Measurements from ENCODE around the gene CLBA1. TPM values are rescaled to one million over a fixed set of nuclear protein-coding genes. Genes with fewer than 3 reads are reported as not detected.

Gene CLBA1
- total and polyA plus RNA-seq, 2 experiments from 2014 or later = 1.6 to 1.8 TPM

- DNase-seq (ENCODE audit: low spot score) = no peak
- Histone ChIP-seq H3K9me2 (ENCODE audit: insufficient read depth) (no peaks in the 10 kb centered on the region), H3K36me3 (ENCODE audit: insufficient read depth) (no peaks in the 10 kb centered on the region), H3K79me2 (replicated peaks; ENCODE audit: insufficient read depth) (no peaks in the 10 kb centered on the region), H3F3A (replicated peaks; ENCODE audit: low read depth) (no peaks in the 10 kb centered on the region), H3K27me3 (ENCODE audit: insufficient read depth) (peaks cover 26% of the 10 kb centered on the region), H4K20me1 (replicated peaks; ENCODE audit: insufficient read depth) (no peaks in the 10 kb centered on the region), H3K4me3 (no peak overlapping the region), H3K27ac (ENCODE audit: low read depth) (no peak overlapping the region), H2AFZ (no peak overlapping the region), H3K4me2 (no peak overlapping the region), H3K4me1 (ENCODE audit: insufficient read depth) (peaks cover 4% of the 10 kb centered on the region; the same call in 1 of the 2 replicates)
- Mint-ChIP-seq H3K27ac (no peak overlapping the region), H3K4me3 (no peak overlapping the region), H3K36me3 (ENCODE audit: low read depth) (no peaks in the 10 kb centered on the region), H3K4me1 (peaks cover 6% of the 10 kb centered on the region; the same call in 2 of the 3 replicates), H3K9me3 (no peaks in the 10 kb centered on the region; the same call in 2 of the 3 replicates), H3K27me3 (ENCODE audit: insufficient read depth, low read depth, poor library complexity) (peaks cover 24% of the 10 kb centered on the region)
- no peak for ATAC-seq
- TF ChIP-seq CTCF (conservative IDR thresholded peaks at IDR 0.05; ENCODE audit: low read depth in 2 of 2) (no peak), ZNF331 (CRISPR knock-in tag; IDR thresholded peaks at IDR 0.05; ENCODE audit: low read depth) (no peak), EZH2phosphoT487 (IDR thresholded peaks at IDR 0.05; ENCODE audit: unreplicated experiment) (no peak), CREB1 (CRISPR knock-in tag; IDR thresholded peaks at IDR 0.05; ENCODE audit: low read depth) (no peak), EZH2 (IDR thresholded peaks at IDR 0.05; ENCODE audit: low read depth, unreplicated experiment) (no peak), JUNB (IDR thresholded peaks at IDR 0.05; ENCODE audit: unreplicated experiment) (no peak), ETS1 (IDR thresholded peaks at IDR 0.05) (no peak), ZNF114 (CRISPR knock-in tag; IDR thresholded peaks at IDR 0.05) (no peak), STAT1 (IDR thresholded peaks at IDR 0.05; ENCODE audit: unreplicated experiment) (no peak)
These were observed 3.7 kb upstream of the CLBA1 start for GRCh38 chr14:104981699-104982541.

DNA sequence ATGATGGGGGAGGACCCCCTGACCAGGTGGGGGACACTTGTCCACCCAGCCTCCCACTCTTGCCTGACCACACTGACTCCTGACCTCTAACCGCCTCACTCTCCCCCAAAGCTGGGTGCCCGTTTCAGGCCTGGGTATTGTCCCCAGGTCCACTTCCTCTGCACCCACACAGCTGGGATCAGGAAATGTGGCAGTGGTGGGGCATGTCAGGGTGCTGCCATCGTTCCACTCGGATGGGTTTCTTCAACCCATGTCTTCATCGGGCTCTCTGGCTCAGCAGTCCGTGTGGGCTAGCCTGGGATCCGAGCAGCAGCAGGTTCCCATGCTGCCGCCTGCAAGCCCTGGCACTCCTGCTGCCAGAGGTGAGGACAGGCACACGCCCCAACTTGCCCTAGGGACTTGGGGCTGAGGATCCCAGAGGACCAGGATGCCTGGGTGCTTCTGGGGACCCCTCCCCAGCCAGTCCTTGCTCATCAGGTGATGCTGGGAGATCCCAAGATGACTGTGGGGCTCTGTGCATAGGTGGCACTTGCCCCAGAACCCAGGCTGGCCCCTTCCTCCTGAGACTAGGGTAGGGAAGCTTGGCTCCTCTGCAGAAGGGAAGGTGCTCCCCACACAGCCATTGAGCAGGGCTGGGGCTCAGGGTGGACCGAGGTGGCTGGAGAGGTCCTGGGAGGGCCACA is 2.9 kb upstream of the CLBA1 start:
- Histone ChIP-seq H3K4me3 (no peak overlapping the region), H2AFZ (no peak overlapping the region), H3K4me2 (no peak overlapping the region), H3K27ac (ENCODE audit: low read depth) (no peak overlapping the region), H3K9me2 (ENCODE audit: insufficient read depth) (no peaks in the 10 kb centered on the region), H3K36me3 (ENCODE audit: insufficient read depth) (no peaks in the 10 kb centered on the region), H3K27me3 (ENCODE audit: insufficient read depth) (peaks cover 19% of the 10 kb centered on the region), H3K79me2 (replicated peaks; ENCODE audit: insufficient read depth) (no peaks in the 10 kb centered on the region), H4K20me1 (replicated peaks; ENCODE audit: insufficient read depth) (no peaks in the 10 kb centered on the region), H3K4me1 (ENCODE audit: insufficient read depth) (peaks cover 4% of the 10 kb centered on the region; the same call in 1 of the 2 replicates), H3F3A (replicated peaks; ENCODE audit: low read depth) (no peaks in the 10 kb centered on the region)
- peaks cover 5% of the 10 kb centered on the region for H3K4me1 Mint-ChIP-seq
- no peaks in the 10 kb centered on the region; the same call in 2 of the 3 replicates for H3K36me3 Mint-ChIP-seq (ENCODE audit: low read depth)
- H3K27me3 Mint-ChIP-seq (ENCODE audit: insufficient read depth, low read depth, poor library complexity) = peaks cover 16% of the 10 kb centered on the region
- DNase-seq (ENCODE audit: low spot score) (no peak), ATAC-seq (no peak)
- no peaks in the 10 kb centered on the region; the same call in 2 of the 3 replicates for H3K9me3 Mint-ChIP-seq
- no peak overlapping the region for H3K27ac Mint-ChIP-seq
- H3K4me3 Mint-ChIP-seq = no peak overlapping the region
- TF ChIP-seq ZNF114 (CRISPR knock-in tag; IDR thresholded peaks at IDR 0.05) (no peak), NANOG (IDR thresholded peaks at IDR 0.05; ENCODE audit: borderline replicate concordance) (no peak), JUNB (IDR thresholded peaks at IDR 0.05; ENCODE audit: unreplicated experiment) (no peak), EZH2 (IDR thresholded peaks at IDR 0.05; ENCODE audit: low read depth, unreplicated experiment) (no peak), CREB1 (CRISPR knock-in tag; IDR thresholded peaks at IDR 0.05; ENCODE audit: low read depth) (no peak), POLR2AphosphoS5 (IDR thresholded peaks at IDR 0.05; ENCODE audit: low read depth) (no peak), EZH2phosphoT487 (IDR thresholded peaks at IDR 0.05; ENCODE audit: unreplicated experiment) (no peak), CTCF (conservative IDR thresholded peaks at IDR 0.05; ENCODE audit: low read depth in 2 of 2) (no peak), REST (IDR thresholded peaks at IDR 0.05; ENCODE audit: unreplicated experiment) (no peak), STAT1 (IDR thresholded peaks at IDR 0.05; ENCODE audit: unreplicated experiment) (no peak), ZNF331 (CRISPR knock-in tag; IDR thresholded peaks at IDR 0.05; ENCODE audit: low read depth) (no peak)

Data from GM23338 (cell line).